Suprapubic skin (tissue), 3 donors: ENCODE data around the gene PLXNA1.

ENCODE experiments used
- CTCF ChIP-seq, 2 donors: fragments of 200-600 bp in 1 of 2; fragments of 450-650 bp in 1 of 2; sonication (generic) in 1 of 2; IDR thresholded peaks; one replicate each; pipeline ENCODE4 v1.5.1; 2016 to 2019; ENCODE audit warnings: antibody characterized with exemption in 2 of 2, mild to moderate bottlenecking in 1 of 2, moderate library complexity in 1 of 2
- POLR2A ChIP-seq, 2 donors: fragments of 450-650 bp; IDR thresholded peaks; one replicate each; pipeline ENCODE4 v1.6.1; 2017; ENCODE audit warnings: antibody characterized with exemption in 2 of 2, mild to moderate bottlenecking in 2 of 2, moderate library complexity in 2 of 2

- no peak for TF ChIP-seq POLR2A (IDR thresholded peaks at IDR 0.05)
- TF ChIP-seq CTCF (IDR thresholded peaks at IDR 0.05): no peak
These were observed 29.2 kb downstream of the PLXNA1 start for GRCh38 chr3:127012091-127012490.
